Measurements from ENCODE around the gene DTD1. TPM values are rescaled to one million over a fixed set of nuclear protein-coding genes. Genes with fewer than 3 reads are reported as not detected.
"Not testable (repeated sequence)": the region's sequence is repeated elsewhere in the genome, so short reads cannot be mapped to it uniquely, and the experiment has no call there.

The DTD1 gene
- polyA plus RNA-seq, 2 donors, result 9.7 to 27.4 TPM

DNA sequence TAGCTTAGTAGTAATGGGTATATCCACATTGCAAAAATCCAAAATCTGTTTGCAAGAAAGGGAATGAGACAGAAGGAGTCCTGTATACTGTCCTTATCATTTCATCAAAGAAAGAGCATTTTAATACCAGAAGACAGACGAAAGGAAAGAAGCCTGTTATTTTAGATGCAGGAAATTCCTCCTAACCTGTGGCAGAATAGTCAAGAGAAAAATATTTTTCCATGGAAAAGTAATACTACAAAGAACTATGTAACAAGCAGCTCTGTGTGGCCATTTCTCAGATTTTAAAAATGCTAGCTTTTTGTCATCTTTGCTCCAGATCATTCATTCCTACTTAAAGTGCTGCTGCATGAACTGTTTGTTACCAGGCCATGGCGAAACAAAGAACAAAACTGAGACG lies 152.9 kb downstream of the DTD1 start:
- H3K4me1 ChIP-seq (ENCODE audit: control insufficient read depth in 2 of 2, insufficient read depth in 2 of 2, low read length in 1 of 2), result peaks cover 3% of the 10 kb centered on the region in 2 donors
- no peaks in the 10 kb centered on the region for H3K27me3 ChIP-seq (ENCODE audit: control insufficient read depth in 1 of 2, insufficient read depth in 2 of 2, low read length in 2 of 2)
- H3K27ac ChIP-seq (ENCODE audit: low read depth in 2 of 2, low read length in 1 of 2), result no peak overlapping the region
- H3K36me3 ChIP-seq (ENCODE audit: control insufficient read depth in 2 of 2, insufficient read depth in 2 of 2, low read length in 1 of 2), result peaks cover 0 to 11% of the 10 kb centered on the region in 2 donors
- no peak overlapping the region for H3K4me3 ChIP-seq (ENCODE audit: low read depth in 1 of 2, low read length in 2 of 2)
- WGBS, 2 donors, result 90 to 94% methylated on average over 3 of the region's 3 CpGs
- peaks cover 0 to 2% of the 10 kb centered on the region in 2 donors for H3K9me3 ChIP-seq (ENCODE audit: control insufficient read depth in 2 of 2, insufficient read depth in 1 of 2, low read depth in 1 of 2, low read length in 1 of 2)

- peaks cover 0 to 11% of the 10 kb centered on the region in 2 donors for H3K36me3 ChIP-seq (ENCODE audit: control insufficient read depth in 2 of 2, insufficient read depth in 2 of 2, low read length in 1 of 2)
- H3K4me1 ChIP-seq (ENCODE audit: control insufficient read depth in 2 of 2, insufficient read depth in 2 of 2, low read length in 1 of 2), result peaks cover 3% of the 10 kb centered on the region in 2 donors
- H3K4me3 ChIP-seq (ENCODE audit: low read depth in 1 of 2, low read length in 2 of 2), result no peak overlapping the region
- peaks cover 0 to 2% of the 10 kb centered on the region in 2 donors for H3K9me3 ChIP-seq (ENCODE audit: control insufficient read depth in 2 of 2, insufficient read depth in 1 of 2, low read depth in 1 of 2, low read length in 1 of 2)
- no peak overlapping the region for H3K27ac ChIP-seq (ENCODE audit: low read depth in 2 of 2, low read length in 1 of 2)
- 84 to 86% methylated on average over 3 of the region's 3 CpGs for WGBS, 2 donors
- H3K27me3 ChIP-seq (ENCODE audit: control insufficient read depth in 1 of 2, insufficient read depth in 2 of 2, low read length in 2 of 2), result no peaks in the 10 kb centered on the region
Observed at GRCh38 chr20:18742841-18743240, 155.0 kb downstream of the DTD1 start.

- Histone ChIP-seq H3K27me3 (ENCODE audit: control insufficient read depth in 1 of 2, insufficient read depth in 2 of 2, low read length in 2 of 2) (no peaks in the 10 kb centered on the region), H3K4me1 (ENCODE audit: control insufficient read depth in 2 of 2, insufficient read depth in 2 of 2, low read length in 1 of 2) (no peaks in the 10 kb centered on the region), H3K36me3 (ENCODE audit: control insufficient read depth in 2 of 2, insufficient read depth in 2 of 2, low read length in 1 of 2) (peaks cover 0 to 11% of the 10 kb centered on the region in 2 donors), H3K27ac (ENCODE audit: low read depth in 2 of 2, low read length in 1 of 2) (no peak overlapping the region), H3K9me3 (ENCODE audit: control insufficient read depth in 2 of 2, insufficient read depth in 1 of 2, low read depth in 1 of 2, low read length in 1 of 2) (no peaks in the 10 kb centered on the region), H3K4me3 (ENCODE audit: low read depth in 1 of 2, low read length in 2 of 2) (no peak overlapping the region)
- WGBS, 2 donors, result 92 to 93% methylated on average over 11 of the region's 11 CpGs
Observed at GRCh38 chr20:18743665-18744440, 156.0 kb downstream of the DTD1 start.

GRCh38 chr20:18747090-18747489 lies 159.2 kb downstream of the DTD1 start:
- WGBS, 2 donors, result 73 to 82% methylated on average over 5 of the region's 5 CpGs
- H3K36me3 ChIP-seq (ENCODE audit: control insufficient read depth in 2 of 2, insufficient read depth in 2 of 2, low read length in 1 of 2), result peaks cover 0 to 11% of the 10 kb centered on the region in 2 donors
- peaks cover 0 to 3% of the 10 kb centered on the region in 2 donors for H3K4me1 ChIP-seq (ENCODE audit: control insufficient read depth in 2 of 2, insufficient read depth in 2 of 2, low read length in 1 of 2)
- no peak overlapping the region for H3K4me3 ChIP-seq (ENCODE audit: low read depth in 1 of 2, low read length in 2 of 2)
- H3K9me3 ChIP-seq (ENCODE audit: control insufficient read depth in 2 of 2, insufficient read depth in 1 of 2, low read depth in 1 of 2, low read length in 1 of 2), result no peaks in the 10 kb centered on the region
- no peaks in the 10 kb centered on the region for H3K27me3 ChIP-seq (ENCODE audit: control insufficient read depth in 1 of 2, insufficient read depth in 2 of 2, low read length in 2 of 2)
- H3K27ac ChIP-seq (ENCODE audit: low read depth in 2 of 2, low read length in 1 of 2), result no peak overlapping the region

- peaks cover 0 to 3% of the 10 kb centered on the region in 2 donors for H3K4me1 ChIP-seq (ENCODE audit: control insufficient read depth in 2 of 2, insufficient read depth in 2 of 2, low read length in 1 of 2)
- WGBS, 2 donors, result 88 to 95% methylated on average over 5 of the region's 5 CpGs
- H3K4me3 ChIP-seq (ENCODE audit: low read depth in 1 of 2, low read length in 2 of 2), result no peak overlapping the region
- no peaks in the 10 kb centered on the region for H3K9me3 ChIP-seq (ENCODE audit: control insufficient read depth in 2 of 2, insufficient read depth in 1 of 2, low read depth in 1 of 2, low read length in 1 of 2)
- no peak overlapping the region for H3K27ac ChIP-seq (ENCODE audit: low read depth in 2 of 2, low read length in 1 of 2)
- peaks cover 0 to 11% of the 10 kb centered on the region in 2 donors for H3K36me3 ChIP-seq (ENCODE audit: control insufficient read depth in 2 of 2, insufficient read depth in 2 of 2, low read length in 1 of 2)
- H3K27me3 ChIP-seq (ENCODE audit: control insufficient read depth in 1 of 2, insufficient read depth in 2 of 2, low read length in 2 of 2), result no peaks in the 10 kb centered on the region
Observed at GRCh38 chr20:18748987-18749386, 161.1 kb downstream of the DTD1 start.

- WGBS, 2 donors, result 95 to 96% methylated on average over 7 of the region's 7 CpGs
- H3K27me3 ChIP-seq (ENCODE audit: control insufficient read depth in 1 of 2, insufficient read depth in 2 of 2, low read length in 2 of 2), result no peaks in the 10 kb centered on the region
- H3K4me1 ChIP-seq (ENCODE audit: control insufficient read depth in 2 of 2, insufficient read depth in 2 of 2, low read length in 1 of 2), result peaks cover 0 to 3% of the 10 kb centered on the region in 2 donors
- no peak overlapping the region for H3K27ac ChIP-seq (ENCODE audit: low read depth in 2 of 2, low read length in 1 of 2)
- H3K36me3 ChIP-seq (ENCODE audit: control insufficient read depth in 2 of 2, insufficient read depth in 2 of 2, low read length in 1 of 2), result peaks cover 0 to 9% of the 10 kb centered on the region in 2 donors
- no peaks in the 10 kb centered on the region for H3K9me3 ChIP-seq (ENCODE audit: control insufficient read depth in 2 of 2, insufficient read depth in 1 of 2, low read depth in 1 of 2, low read length in 1 of 2)
- H3K4me3 ChIP-seq (ENCODE audit: low read depth in 1 of 2, low read length in 2 of 2), result no peak overlapping the region
Observed at GRCh38 chr20:18749528-18749927, 161.7 kb downstream of the DTD1 start.

GRCh38 chr20:18750735-18751134 lies 162.9 kb downstream of the DTD1 start:
- Histone ChIP-seq H3K9me3 (ENCODE audit: control insufficient read depth in 2 of 2, insufficient read depth in 1 of 2, low read depth in 1 of 2, low read length in 1 of 2) (no peaks in the 10 kb centered on the region), H3K4me3 (ENCODE audit: low read depth in 1 of 2, low read length in 2 of 2) (no peak overlapping the region), H3K4me1 (ENCODE audit: control insufficient read depth in 2 of 2, insufficient read depth in 2 of 2, low read length in 1 of 2) (peaks cover 0 to 3% of the 10 kb centered on the region in 2 donors), H3K36me3 (ENCODE audit: control insufficient read depth in 2 of 2, insufficient read depth in 2 of 2, low read length in 1 of 2) (no peaks in the 10 kb centered on the region), H3K27ac (ENCODE audit: low read depth in 2 of 2, low read length in 1 of 2) (no peak overlapping the region), H3K27me3 (ENCODE audit: control insufficient read depth in 1 of 2, insufficient read depth in 2 of 2, low read length in 2 of 2) (no peaks in the 10 kb centered on the region)
- WGBS, 2 donors, result 23 to 63% methylated on average over 1 of the region's 1 CpG

- Histone ChIP-seq H3K4me3 (ENCODE audit: low read depth in 1 of 2, low read length in 2 of 2) (no peak overlapping the region), H3K4me1 (ENCODE audit: control insufficient read depth in 2 of 2, insufficient read depth in 2 of 2, low read length in 1 of 2) (peaks cover 0 to 3% of the 10 kb centered on the region in 2 donors), H3K27me3 (ENCODE audit: control insufficient read depth in 1 of 2, insufficient read depth in 2 of 2, low read length in 2 of 2) (no peaks in the 10 kb centered on the region), H3K9me3 (ENCODE audit: control insufficient read depth in 2 of 2, insufficient read depth in 1 of 2, low read depth in 1 of 2, low read length in 1 of 2) (no peaks in the 10 kb centered on the region), H3K27ac (ENCODE audit: low read depth in 2 of 2, low read length in 1 of 2) (no peak overlapping the region), H3K36me3 (ENCODE audit: control insufficient read depth in 2 of 2, insufficient read depth in 2 of 2, low read length in 1 of 2) (no peaks in the 10 kb centered on the region)
- WGBS, 2 donors, result 56 to 66% methylated on average over 5 of the region's 5 CpGs
Observed at GRCh38 chr20:18754030-18754652, 166.3 kb downstream of the DTD1 start.

DNA sequence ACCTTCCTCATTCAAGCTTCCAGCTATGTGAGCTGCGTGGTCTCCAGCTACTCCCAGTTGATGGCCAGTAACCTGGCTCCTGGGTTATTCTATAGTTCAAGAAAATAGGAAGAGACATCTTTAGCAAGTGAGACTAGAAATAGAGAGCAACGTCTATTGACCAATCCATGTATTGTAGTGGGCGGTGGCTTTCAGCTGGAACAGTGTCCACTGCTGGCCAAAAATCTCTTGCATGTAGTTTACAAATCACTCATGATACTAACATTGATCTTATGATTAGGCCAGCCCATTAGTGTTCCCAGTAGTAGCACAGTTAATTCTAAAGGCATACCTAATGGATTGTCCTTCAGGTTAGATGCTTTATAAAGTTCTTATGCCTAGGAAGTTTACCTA lies 166.8 kb downstream of the DTD1 start:
- H3K36me3 ChIP-seq (ENCODE audit: control insufficient read depth in 2 of 2, insufficient read depth in 2 of 2, low read length in 1 of 2), result no peaks in the 10 kb centered on the region
- no peaks in the 10 kb centered on the region for H3K9me3 ChIP-seq (ENCODE audit: control insufficient read depth in 2 of 2, insufficient read depth in 1 of 2, low read depth in 1 of 2, low read length in 1 of 2)
- WGBS, 2 donors, result 84 to 90% methylated on average over 3 of the region's 3 CpGs
- no peaks in the 10 kb centered on the region for H3K27me3 ChIP-seq (ENCODE audit: control insufficient read depth in 1 of 2, insufficient read depth in 2 of 2, low read length in 2 of 2)
- H3K4me1 ChIP-seq (ENCODE audit: control insufficient read depth in 2 of 2, insufficient read depth in 2 of 2, low read length in 1 of 2), result no peaks in the 10 kb centered on the region
- no peak overlapping the region for H3K4me3 ChIP-seq (ENCODE audit: low read depth in 1 of 2, low read length in 2 of 2)
- H3K27ac ChIP-seq (ENCODE audit: low read depth in 2 of 2, low read length in 1 of 2), result no peak overlapping the region

DNA sequence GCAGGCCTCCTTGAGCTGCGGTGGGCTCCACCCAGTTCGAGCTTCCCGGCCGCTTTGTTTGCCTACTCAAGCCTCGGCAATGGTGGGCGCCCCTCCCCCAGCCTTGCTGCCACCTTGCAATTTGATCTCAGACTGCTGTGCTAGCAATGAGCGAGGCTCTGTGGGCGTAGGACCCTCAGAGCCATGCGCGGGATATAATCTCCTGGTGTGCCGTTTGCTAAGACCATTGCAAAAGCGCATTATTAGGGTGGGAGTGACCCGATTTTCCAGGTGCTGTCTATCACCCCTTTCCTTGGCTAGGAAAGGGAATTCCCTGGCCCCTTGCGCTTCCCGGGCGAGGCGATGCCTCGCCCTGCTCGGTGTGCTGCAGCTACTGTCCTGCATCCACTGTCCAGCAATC lies 173.0 kb downstream of the DTD1 start:
- H3K9me3 ChIP-seq (ENCODE audit: control insufficient read depth in 2 of 2, insufficient read depth in 1 of 2, low read depth in 1 of 2, low read length in 1 of 2); H3K27ac ChIP-seq (ENCODE audit: low read depth in 2 of 2, low read length in 1 of 2); H3K4me3 ChIP-seq (ENCODE audit: low read depth in 1 of 2, low read length in 2 of 2); H3K4me1 ChIP-seq (ENCODE audit: control insufficient read depth in 2 of 2, insufficient read depth in 2 of 2, low read length in 1 of 2); H3K27me3 ChIP-seq (ENCODE audit: control insufficient read depth in 1 of 2, insufficient read depth in 2 of 2, low read length in 2 of 2); H3K36me3 ChIP-seq (ENCODE audit: control insufficient read depth in 2 of 2, insufficient read depth in 2 of 2, low read length in 1 of 2): not testable (repeated sequence)
- WGBS, 2 donors, result 92 to 95% methylated on average over 19 of the region's 19 CpGs
